C4-2B (cell line): ENCODE data around the gene TUBA8.

ENCODE experiments used
- ZFX ChIP-seq: fragments of 450-650 bp; IDR thresholded peaks from 2 replicates; pipeline ENCODE4 v1.6.1; 2017
- TF ChIP-seq, protein P1 (sequence below): fragments of 450-650 bp; conservative IDR thresholded peaks from 2 replicates; pipeline ENCODE4 v1.5.1; 2017; ENCODE audit warnings: mild to moderate bottlenecking

DNA sequence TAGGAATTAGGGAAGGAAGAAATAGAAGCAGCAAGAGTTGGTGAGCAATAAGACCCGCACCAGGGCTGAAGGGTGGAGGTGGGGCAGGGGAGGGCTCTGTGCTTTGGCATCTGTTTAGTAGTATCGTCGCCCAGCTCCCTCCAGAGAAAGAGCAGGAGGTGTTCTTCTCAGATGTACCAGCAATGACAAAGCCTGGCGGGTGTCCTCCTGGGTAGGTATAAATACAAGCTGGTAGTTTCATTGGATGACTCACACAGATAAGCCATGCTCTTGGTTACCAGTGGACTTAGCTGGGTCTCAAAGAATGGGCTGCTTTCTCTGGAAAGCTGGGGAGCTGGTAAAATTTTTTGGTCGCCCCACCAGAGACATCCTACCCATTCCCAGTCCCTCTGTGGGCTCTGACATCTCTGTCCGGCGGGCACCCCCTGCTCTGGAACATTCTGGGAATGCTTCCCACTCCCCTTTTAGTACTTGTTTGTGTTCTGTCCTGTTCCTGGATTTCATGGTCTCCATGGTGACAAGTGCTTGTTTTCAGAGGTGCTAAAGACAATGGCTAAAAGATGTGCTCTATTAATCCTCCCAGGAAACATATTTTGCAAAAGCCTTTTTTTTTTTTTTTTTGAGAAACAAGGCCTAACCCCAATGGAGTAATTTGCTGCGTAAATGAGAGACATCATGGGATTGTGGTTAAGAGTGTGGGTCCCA lies 15.4 kb upstream of the TUBA8 start:
- TF ChIP-seq, protein P1, sequence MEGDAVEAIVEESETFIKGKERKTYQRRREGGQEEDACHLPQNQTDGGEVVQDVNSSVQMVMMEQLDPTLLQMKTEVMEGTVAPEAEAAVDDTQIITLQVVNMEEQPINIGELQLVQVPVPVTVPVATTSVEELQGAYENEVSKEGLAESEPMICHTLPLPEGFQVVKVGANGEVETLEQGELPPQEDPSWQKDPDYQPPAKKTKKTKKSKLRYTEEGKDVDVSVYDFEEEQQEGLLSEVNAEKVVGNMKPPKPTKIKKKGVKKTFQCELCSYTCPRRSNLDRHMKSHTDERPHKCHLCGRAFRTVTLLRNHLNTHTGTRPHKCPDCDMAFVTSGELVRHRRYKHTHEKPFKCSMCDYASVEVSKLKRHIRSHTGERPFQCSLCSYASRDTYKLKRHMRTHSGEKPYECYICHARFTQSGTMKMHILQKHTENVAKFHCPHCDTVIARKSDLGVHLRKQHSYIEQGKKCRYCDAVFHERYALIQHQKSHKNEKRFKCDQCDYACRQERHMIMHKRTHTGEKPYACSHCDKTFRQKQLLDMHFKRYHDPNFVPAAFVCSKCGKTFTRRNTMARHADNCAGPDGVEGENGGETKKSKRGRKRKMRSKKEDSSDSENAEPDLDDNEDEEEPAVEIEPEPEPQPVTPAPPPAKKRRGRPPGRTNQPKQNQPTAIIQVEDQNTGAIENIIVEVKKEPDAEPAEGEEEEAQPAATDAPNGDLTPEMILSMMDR = no peak
- TF ChIP-seq ZFX = no peak
